Stimulated activated CD4-positive, alpha-beta T cell treated with anti-CD3 and anti-CD28 coated beads, Interleukin-15, amount 100 ng/mL, for 48 hours (primary cell): ENCODE data around the gene LASP1NB.
"Not testable (repeated sequence)": the region's sequence is repeated elsewhere in the genome, so short reads cannot be mapped to it uniquely, and the experiment has no call there.

ENCODE experiments used
- DNase-seq, 2 donors: peaks; one replicate each; pipeline ENCODE4 v3.0.0-alpha.2; 2020; ENCODE audit warnings: low read depth in 2 of 2

LASP1NB gene

DNA sequence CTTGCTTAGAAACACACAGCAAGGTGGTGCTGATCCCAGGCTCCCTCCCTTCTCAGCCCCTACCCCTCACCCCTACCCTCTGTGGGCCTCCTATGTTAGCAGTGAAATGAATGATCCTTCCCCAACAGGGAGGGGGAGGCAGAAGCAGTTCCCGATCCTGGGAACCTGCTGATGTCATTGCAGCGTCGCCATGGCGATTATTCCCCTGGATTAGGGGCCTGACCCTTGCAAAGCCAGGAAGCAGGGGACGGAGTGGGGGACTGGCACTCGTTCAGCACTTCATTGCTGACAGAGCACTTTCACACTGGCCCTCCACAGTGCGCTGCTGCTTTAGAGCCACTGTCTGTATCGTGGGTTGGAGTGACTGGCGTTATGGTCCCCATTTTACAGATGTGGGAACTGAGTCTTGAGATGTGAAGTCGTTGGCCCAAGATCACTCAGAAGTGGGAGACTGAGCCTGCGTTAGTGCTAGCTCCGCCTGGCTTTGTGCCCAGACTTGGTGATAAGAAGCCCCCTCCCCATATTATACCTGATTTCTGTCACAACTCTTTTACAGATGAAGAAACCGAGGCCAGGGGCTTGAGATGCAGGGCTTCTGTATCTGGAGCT, 29.0 kb upstream of the LASP1NB start:
- DNase-seq, result no peak

DNA sequence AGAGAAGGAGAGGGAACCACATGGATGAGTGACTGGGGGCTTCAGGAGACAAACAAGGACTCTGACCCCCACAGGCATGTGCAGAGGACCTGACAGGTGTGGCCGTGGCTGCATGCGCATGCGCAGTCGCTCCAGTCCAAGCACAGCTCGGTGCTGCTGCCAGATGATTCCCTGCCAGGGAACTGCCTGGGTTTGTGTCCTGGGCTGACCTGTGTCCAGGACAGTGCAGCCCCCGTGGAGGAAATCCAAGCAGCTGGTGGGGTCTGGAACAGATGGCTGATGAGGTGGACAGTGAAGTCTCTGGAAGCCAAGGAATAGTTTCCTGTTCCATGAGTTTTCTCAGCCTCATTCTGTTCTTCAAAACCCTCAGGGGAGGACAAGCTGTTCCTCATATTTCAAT, 28.2 kb upstream of the LASP1NB start:
- no peak for DNase-seq

DNA sequence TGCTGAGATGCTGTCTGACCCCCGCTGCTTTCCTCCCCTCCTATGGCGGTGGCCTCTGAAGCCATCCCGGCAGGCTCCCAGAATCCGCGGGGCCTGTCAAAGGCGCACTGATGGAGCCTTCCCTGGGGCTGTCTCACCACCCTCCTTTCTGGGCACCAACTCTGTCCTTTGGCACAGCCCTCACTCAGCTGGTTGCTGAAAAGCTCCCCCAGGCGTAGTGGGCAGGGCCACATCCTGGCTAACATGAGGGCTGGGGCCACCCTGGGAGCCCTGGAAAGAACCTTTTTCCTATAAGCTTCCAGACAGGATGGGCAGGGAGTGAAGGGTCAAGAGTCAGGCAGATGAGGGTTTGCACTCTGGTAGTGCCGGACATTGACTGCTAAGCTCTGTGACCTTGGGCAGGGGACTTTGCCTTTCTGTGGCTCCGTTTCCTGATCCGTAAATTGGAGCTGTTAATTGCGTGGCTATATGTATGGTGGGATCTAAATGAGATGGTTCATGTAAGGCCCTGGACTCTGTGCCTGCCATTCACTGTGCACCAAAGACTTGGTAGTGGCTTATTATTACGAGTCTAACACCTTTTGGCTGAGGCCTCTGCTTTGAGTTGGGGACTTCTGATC, 27.6 kb upstream of the LASP1NB start:
- DNase-seq, result no peak

DNA sequence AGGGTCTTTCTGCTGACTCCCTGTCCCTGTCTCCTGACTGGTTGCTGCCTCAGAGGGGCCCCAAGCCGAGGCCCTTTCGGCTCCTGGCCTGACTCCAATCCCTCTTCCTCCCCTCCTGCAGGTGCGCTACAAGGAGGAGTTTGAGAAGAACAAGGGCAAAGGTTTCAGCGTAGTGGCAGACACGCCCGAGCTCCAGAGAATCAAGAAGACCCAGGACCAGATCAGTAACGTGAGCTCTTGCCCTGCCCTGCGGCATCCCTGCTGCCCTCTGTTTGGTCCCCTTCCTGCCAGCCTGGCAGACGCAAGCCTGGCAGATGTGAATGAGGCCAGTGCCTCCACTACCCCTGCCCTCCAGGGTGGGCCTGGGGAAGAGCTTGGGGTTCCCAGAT, 27.1 kb upstream of the LASP1NB start:
- DNase-seq, result peak in 1 of 2 donors; percentile 23

DNA sequence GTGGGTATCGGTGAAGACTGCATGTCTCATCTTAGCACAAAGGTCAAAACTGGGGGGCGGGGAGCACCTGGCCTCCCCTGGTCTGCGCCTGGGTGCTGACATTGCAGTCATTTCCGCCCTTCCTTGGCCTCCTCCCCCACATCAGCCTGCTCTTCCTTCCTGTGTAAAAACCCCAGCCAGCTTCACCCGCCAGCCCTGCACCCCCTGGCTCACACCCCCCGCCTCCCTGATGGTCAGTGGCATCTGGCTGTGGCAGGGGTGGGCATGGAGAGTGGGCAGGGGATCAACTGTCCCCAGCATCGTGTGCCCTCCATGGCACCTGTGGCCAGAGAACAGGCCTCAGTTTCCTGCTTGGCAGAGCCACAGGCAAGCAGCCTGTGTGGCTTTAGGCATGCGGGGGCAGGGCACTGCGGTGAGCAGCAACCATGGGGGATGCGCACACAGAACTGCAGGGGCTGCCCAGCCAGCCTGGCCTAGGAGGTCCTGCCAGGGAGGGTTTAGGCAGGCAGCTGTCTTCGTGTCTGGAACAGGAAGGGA, 26.5 kb upstream of the LASP1NB start:
- peak; percentile 86 to 87 for DNase-seq

DNA sequence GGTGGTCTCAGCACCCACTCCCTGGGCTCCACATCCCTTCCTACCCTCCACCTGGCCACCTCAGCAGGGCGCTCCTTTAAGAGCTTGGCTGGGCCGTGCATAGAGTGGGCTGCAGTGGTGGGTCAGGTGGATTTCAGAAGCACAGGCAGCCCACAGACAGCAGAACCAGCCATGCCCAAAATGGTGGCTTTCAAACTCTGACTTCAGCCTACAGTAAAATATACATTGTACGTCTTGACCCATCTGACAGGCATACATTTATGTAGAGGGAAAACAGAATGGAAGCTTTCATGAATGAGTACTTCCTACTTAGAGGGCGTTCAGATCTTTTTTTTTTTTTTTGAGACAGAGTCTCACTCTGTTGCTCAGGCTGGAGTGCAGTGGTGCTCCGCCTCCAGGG, 26.0 kb upstream of the LASP1NB start:
- no peak for DNase-seq

DNA sequence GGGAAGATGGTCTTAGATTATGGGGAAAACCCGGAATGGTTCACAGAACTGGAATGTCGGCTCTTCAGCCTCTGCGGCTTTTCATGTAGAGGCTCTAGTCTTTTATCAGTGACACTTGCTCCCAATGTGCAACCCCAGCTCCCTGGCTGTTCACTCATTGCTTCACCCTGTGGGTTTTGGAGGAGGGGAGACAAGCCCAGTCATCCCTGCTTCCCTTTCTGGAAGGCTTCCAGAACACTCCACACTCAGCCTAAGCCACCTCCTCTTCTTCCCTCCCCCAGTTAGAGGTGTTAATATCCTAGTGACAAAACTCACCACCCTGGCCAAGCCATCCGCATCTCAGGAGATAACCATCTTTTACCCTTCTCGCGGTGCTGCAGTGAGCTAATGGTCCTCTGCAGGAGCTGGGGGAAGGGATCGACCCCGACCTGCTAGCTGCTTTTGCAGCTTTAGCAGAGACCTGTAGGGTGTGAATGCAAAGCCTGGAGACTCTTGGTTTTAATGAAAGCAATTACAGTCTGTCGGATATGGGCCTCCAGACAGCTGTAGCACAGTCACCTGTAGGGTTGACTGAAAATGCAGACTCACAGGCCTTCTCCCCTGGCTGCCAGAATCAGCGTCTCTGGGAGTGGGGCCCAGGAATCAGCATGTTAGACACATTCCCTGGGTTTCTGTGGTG, 24.3 kb upstream of the LASP1NB start:
- no peak for DNase-seq

DNA sequence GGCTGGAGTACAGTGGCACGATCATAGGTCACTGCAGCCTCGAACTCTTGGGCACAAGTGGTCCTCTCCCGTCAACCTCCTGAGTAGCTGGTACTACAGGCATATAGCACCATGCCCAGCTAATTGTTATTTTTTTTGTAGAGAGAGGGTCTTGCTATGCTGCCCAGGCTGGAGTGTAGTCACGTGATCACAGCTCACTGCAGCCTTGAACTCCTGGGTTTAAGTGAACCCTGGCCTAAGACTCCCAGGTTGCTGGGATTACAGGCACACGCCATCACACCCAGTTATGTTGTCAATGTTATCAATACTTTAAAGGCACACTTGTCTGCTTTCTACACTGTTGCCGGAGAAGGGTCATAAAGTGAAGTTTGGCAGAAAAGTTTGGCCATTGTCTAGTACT, 22.0 kb upstream of the LASP1NB start:
- DNase-seq, result no peak

DNA sequence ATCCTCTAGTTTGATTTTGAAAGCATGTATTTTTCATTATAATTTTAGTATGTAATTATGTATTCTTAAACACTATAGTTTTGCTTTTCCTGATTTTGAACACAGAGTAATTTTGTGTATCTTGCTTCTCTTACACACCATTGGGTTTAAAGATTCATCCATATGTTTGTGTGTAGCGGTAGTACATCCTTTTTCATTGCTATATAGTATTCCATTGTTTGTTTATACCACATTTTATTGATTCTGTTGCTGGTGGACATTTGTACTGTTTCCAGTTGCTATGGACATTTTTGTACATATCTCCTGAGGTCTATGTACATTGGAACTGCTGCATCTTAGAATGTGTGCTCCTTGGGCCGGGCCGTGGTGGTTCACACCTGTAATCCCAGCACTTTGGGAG, 20.5 kb upstream of the LASP1NB start:
- no peak for DNase-seq

DNA sequence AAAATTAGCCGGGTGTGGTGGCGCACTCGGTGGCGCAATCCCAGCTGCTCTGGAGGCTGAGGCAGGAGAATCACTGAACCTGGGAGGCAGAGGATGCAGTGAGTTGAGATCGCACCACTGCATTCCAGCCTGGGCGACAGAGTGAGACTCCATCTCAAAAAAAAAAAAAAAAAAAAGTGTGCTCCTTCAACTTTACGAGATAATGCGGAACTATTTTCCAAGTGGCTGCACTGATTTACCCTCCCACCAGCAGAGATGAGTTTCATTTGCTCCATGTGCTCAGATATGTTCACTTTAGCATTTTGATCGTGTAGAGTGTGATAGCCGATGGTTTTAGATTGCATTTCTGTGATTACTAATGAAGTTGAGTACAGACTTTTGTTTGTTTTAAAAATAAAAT, 20.0 kb upstream of the LASP1NB start:
- no peak for DNase-seq

DNA sequence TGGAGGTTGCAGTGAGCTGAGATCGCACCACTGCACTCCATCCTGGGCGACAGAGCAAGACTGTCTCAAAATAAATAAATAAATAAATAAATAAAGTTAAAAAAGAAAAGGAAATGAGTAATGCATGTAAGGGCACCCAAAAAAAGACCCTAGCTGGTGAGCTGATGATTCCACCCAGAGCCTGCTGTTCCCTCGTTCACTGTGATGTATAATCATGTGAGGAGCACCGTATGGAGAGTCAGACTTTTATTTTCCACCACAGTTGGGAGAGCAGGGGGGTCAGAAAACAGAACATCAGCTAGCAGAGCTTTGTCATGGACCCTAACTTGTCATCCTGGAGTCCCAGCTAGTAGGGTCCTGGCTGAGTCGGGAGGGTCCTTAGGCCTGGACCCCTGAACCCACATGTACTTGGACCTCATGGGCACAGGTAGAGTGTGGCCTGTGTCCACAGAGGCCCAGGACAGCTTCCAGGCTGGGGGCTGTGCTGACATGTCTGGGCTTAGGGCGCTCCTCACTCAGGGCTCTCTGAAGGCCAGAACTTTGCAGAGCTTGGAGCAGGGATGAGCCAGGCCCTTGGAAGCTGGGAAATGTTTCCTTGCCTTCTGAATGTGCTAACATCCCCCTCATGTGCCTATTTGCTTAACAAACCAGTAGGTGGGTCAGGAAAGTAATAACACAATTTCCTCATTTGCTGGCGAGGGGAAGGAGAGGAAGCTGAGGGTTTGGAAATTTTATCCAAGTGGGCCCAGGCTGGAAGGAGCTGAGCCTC, 18.8 kb upstream of the LASP1NB start:
- DNase-seq, result no peak

DNA sequence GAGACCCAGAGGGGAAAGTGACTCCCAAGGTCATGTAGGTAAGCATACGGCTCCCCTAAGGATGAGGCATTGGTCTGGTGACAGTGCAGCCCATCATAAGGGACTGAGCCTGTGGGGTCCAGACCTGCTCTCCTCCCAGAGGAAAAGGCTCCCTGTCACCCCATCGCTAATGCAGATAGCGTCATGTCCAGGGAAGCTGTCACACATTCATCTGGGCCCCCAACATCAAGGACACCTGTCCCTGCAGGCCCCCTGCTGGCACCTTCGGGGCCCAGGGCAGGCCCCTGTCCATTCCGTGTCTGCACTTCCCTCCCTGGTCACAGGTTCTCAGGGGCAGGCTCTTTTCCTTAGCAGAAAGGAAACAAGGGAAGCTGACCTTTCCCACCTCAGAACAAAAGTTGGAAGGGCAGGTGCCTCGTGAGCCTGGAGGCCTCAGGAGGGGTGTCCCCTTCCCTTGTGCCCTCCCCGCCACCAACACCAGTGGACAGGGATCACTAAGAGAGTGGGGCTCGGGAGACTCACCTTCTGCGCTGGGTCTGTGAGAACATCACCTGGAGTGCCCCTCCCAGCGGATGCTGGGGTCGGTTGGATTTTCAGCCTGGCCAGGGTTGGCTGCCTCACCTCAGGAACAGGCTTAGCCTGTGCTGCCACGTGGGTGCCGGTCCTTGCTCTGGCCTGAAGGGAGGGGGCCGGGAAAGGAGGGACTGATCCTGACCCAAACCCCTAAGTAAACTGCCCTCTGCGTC, 17.3 kb upstream of the LASP1NB start:
- no peak for DNase-seq

DNA sequence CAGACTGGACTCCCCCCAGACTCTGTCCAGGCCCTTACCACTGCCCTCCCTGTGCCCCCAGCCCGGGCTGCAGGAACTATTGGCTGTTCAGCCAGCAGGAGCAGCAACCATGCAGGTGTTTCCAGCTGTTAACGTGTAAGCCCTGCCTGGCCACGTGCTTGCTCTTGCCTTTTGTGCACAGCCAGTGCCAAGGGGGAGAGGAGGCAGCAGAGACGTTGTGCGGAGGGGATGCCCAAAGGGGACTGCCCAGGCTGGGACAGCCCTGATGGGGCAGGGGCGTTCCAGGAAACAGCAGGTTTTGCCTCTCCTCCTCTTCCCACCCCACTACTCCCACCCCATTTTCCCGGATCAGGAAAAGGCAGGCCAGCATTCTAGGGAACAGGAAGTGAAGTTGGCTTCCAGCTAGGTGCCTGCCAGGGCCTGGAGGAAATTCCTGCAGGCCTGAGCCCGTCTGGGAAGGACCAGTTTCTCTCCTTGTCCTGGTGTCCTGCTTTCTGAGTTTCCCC, 16.7 kb upstream of the LASP1NB start:
- no peak for DNase-seq

DNA sequence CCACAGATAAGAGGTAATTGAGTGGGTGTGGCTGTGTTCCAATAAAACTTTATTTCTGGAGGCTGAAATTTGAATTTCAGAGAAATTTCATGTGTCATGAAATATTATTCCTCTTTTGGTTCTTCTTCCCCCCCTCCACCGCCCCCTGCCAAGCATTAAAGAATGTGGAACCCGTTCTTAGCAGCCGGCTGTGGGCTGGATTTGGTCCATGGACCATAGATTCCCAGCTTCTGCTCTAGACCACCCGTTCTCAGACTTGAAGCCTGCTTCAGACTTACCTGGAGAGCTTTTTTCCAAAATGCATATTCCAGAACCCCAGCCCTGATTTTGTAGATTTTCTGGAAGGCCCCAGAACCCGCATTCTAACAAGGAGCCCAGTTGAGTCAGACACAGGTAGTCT, 15.1 kb upstream of the LASP1NB start:
- no peak for DNase-seq

DNA sequence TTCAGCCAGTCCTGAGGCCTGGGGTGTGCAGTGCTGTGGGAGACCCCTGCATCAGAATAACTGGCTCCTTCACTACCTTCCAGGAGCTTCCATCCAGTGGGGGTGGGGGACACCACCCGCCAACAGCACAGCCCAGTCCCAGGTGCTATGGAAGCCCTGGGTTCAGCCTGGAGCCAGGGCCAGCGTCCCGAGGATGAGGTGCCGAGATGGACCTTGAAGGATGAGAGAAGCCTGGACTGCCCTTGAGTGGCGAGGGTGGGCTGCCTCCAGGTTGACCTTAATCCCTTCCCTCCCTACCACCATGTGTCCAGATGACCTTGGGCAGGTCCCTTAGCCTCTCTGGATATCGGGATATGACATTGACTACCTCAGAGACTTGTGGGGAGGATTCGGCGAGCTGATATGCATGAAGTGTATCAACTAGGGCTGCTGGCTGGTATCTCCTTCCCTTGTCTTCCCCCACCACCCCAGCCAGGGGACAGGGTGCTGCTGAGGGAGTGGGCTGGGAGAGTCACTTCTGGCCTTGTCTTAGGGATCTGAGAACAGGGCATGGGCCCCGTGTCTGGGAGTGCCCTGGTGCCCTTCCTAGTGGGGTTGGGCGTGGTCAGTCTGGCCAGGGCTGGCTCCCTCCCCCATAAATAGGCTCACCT, 14.2 kb upstream of the LASP1NB start:
- no peak for DNase-seq

DNA sequence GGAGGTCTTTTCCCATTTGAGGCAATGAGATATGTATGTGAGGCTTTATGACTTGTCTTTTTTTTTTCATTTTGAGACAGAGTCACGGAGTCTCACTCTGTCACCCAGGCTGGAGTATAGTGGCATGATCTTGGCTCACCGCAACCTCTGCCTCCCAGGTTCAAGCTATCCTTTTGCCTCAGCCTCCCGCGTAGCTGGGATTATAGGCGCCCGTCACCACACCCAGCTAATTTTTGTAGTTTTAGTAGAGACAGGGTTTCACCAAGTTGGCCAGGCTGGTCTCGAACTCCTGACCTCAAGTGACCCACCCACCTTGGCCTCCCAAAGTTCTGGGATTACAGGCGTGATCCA, 13.7 kb upstream of the LASP1NB start:
- DNase-seq, result not testable (repeated sequence)

DNA sequence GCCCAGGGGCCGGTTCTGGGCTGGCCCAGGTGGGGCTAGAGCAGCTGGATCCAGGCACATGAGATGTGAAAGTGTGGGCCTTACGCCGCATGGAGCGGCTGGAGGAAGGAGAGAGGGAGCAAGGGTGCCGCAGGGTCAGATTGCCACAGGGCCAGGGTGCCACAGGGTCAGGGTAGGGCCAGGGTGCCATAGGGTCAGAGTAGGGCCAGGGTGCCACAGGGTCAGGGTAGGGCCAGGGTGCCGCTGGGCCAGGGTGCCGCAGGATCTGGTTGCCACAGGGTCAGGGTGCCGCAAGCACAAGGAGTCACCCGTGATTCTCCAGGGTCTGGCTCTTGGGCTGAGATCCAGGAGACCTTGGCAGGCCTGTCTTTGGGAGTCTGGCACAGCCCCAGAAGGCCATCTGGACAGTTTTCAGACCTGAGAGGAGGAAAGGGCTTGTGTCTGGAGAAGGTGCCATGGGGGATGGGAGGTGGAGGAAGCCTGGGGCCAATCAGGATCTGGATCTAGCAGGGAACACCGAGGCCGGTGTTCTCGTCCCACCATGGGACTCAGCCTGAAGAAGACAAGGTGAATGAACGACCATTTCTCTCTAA, 13.1 kb upstream of the LASP1NB start:
- no peak for DNase-seq

DNA sequence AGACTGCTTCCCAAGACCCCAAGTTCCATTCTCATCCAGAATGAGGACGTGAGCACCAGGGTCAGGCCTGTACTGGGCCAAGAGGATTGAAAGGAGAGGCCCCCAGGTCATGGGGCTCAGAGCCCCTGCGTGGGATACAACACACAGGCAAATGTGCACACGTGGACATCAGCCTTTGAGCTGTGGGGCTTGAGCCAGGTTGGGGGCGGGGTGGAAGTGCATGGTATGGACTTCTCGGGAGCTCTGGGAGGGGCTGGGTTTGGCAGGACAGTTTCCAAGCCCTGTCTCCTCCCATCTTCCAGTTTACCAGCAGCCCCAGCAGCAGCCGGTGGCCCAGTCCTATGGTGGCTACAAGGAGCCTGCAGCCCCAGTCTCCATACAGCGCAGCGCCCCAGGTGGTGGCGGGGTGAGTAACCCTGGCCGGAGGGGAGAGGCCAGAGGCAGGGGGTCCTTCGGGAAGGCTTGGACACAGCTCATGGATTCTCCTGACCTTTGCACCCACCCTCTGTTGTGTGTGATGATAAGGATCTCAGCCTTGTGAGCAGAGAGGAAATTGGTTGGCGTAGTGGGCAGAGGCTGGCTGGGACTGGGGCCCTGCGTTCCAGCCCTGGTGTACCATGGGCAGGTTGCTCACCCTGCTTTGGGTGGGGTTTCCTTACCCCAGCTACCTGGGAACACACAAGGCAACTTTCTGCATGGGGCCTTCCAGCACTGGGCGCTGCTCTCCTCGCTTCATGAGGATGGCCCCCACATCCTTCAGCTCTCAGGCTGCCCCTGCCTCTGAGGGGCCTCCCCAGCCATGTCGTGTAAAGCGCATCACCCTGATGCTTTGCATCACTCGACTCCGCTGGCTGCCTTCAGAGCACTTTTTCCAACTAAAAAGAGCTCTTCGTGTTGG, 10.4 kb upstream of the LASP1NB start:
- DNase-seq, result no peak

DNA sequence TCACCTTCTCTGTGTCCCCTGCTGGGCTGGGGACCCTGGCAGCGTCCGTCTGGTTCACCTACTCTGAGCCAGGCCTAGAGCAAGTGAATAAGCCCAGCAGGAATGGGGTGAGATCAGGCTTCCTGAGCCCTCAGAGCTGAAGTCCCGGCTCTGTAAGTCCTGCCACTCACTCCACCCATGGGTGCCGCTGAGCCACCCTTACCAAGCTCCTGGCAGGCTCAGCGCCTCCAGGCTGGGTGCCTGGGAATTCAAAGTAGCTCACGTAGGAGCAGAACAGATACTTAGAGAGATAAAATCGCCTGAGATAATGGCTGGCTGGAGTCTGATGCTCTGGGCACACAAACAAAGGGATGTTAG, 9.8 kb upstream of the LASP1NB start:
- DNase-seq, result no peak

DNA sequence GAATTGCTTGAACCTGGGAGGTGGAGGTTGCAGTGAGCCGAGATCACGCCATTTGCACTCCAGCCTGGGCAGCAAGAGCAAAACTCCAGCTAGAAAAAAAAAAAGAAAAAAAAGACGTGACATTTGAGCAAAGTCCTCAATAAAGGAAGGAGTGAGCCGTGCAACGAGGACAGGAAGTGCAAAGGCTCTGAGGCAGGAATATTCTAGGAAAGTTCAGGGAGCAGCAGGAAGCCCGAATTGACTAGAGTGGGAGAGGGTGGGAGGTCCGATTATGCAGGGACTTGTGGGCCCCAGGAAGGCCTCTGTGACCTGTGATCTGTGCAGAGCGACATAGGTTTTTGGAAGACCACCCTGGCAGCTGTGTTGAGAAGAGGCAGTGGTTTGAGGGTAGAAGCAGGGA, 8.6 kb upstream of the LASP1NB start:
- DNase-seq, result no peak
